NCI-H2029 treated with DMSO at 0.1 percent for 48 hours (cell line): ENCODE measurements around the gene CLASP2.
"Not testable (repeated sequence)": the region's sequence is repeated elsewhere in the genome, so short reads cannot be mapped to it uniquely, and the experiment has no call there.

Source experiments
- DNase-seq: peaks from one replicate; lab custom pipeline; 2025; lab: John Stamatoyannopoulos, UW

The CLASP2 gene

DNA sequence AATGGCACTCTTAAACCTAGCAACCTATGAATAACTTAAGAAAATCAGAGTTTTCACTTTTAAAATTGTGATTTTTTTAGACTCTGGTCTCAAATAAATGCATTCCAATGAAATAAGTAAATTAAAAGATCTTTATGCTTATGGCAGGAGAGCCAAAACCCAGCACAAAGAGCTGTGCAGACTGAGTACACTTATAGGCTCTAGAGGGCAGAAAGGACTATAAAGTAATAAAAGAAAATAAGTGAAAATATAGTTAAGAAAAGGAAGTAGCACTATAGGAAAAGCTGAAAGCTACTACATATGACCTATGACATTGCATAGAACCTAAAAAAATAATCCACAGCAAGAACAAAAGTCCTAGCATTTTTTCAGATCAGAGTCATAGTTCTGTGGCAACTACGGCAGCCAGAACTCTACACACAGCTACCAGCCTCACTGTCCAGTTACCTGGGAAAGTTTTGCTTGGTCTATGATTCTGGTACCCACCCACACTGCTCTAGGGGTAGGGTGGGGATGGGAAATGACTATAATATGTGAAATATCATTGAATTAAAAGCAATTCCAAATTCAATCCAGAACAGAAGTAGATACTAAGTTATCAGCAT lies 30.5 kb downstream of the CLASP2 start:
- DNase-seq: no peak

DNA sequence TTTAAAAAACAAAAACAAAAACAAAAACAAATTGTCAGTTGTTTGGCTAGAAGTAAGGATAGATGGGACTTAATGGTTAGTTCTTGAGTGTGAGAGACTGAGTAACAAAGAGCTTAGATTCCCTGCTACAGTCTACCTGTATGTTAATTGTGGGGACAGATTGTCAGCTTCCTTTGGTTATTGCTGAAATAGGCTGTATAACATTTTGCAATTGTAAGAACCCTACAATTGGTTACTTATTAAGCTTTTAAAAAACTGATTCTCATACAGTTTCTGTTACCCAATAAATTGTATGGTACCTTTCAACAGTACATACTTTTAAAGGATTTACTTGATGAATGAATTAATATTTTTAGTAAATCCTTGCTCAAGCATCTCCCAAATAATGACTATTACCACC lies 35.3 kb downstream of the CLASP2 start:
- no peak for DNase-seq

DNA sequence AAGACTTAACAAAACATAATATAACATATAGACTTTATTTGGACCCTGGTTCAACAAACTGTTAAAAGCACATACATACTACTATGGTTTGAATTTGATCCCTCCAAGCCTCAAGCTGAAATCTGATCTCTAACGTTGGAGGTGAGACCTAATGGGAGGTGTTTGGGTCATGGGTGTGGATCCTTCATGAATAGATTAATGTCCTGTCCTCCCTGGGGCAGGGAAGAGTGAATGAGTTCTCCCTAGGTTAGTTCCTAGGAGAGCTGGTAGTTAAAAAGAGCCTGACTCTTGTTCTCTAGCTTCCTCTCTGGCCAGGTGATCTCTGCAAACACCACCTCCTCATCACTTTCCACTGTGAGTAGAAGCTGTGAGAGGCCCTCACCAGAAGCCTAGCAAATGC lies 36.4 kb downstream of the CLASP2 start:
- no peak for DNase-seq

DNA sequence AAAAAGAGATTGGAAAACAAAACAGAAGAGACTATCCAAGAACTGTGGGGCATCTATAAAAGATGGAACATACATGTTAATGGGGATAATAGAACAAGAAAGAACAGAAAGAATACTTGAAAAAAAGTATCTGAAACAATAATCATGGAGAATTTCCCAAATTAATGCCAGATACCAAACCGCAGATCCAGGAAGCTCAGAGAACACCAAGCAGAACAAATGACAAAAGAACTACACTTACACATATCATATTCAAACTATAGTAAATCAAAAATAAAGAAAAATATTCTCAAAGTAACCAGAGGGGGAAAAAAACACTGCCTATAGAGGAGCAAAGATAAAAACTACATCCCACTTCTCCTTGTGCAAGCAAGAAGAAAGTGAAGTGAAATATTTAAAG lies 40.0 kb downstream of the CLASP2 start:
- DNase-seq: no peak

DNA sequence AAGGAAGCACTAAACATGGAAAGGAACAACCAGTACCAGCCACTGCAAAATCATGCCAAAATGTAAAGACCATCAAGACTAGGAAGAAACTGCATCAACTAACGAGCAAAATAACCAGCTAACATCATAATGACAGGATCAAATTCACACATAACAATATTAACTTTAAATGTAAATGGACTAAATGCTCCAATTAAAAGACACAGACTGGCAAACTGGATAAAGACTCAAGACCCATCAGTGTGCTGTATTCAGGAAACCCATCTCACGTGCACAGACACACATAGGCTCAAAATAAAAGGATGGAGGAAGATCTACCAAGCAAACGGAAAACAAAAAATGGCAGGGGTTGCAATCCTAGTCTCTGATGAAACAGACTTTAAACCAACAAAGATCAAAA lies 44.6 kb downstream of the CLASP2 start:
- not testable (repeated sequence) for DNase-seq

DNA sequence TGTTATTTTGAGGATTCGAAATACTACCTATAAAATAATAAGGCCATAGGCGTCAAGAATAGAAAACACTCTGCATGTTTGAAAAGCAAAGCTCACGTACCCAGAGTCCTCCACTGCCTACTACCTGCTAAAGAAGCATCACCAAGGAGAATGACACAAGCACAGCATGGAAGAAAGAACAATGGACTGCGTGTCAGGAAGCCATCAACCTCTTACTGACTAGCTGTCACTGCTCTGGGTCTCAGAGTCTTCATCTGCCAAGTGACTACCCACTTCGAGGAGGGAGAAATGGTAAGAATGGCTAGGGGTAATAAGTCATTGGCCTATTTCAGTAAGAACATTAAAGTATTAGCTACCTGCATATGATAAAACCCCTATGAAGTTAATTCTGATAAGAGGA lies 49.4 kb downstream of the CLASP2 start:
- DNase-seq: no peak

DNA sequence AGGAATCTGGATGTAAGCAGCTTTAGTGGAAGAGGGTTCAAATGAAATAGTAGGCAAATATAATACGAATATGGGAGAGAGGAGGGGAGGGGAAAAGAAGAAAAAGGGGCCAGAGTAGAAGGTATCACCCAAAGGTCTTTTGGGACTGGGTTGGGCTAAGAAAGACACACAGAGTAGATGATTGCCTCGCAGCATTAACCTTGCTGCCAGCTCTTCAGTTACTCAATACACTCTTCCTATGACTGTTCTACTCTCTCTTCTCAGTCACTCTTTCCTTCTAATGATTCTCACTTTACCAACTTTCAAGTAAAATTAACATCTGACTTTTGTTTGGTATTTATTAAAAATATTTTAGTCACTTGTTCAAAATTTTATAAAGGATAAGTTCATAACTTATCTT lies 52.8 kb downstream of the CLASP2 start:
- DNase-seq: no peak

DNA sequence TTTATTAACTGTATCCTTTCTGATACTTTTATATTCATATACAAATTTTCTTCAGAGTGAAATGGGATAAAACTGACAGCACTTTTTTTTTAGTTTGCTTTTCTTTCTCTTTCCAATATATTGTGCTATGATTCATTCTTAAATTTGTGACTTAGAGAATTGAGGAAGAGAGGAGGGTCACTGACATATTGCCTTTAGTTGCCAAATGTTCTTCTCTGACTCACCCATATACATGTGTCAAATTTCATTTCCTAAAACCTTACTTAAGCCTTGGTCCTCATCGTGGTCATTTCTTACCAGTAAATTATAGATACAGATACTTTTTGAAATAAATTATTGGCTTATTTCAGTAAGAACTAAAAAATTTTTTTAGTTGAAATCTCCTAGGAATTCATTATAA lies 53.9 kb downstream of the CLASP2 start:
- DNase-seq: no peak

DNA sequence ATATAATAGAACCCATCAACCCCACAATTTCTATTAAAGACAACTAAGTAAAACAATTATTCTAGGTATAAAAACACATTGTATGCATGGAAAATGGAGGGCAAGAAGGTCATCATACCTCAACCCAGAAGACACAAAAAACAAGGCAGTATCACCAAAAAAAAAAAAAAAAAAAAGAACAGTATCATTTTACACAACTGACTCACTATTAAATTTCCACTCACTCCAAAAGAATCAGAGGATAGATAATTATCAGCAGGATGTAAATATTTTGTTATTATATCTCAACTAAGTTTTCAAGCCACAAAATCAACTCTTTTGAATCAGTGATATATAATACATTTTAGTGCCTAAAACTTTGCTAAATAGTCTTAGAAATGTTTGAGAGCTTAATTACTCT lies 55.0 kb downstream of the CLASP2 start:
- DNase-seq: no peak

DNA sequence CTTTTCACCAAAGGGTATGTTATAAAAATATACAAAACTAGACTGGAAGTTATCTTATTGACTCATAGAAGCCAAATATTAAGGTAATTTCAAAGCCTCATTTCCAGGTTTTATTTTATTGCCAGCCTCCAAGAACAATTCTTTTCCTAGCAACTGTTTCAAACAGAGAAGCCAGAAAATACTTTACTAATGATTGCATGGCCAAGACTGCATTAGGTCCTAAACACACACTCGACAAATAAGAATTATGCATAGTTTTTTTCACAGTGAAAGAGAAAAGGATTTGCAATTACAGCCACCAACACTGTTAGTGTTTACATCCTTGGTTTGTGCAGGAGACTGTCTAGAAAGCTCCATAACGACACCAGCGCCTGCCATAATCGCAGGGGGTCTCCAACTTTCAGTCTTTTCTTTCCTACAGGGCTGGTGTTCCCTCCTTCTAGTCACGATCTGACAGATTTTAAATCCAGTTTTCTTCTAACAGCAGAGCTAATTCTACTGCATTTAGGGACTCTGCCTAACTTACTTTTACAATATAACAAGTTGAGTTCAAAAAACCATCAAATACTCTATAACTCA lies 58.1 kb downstream of the CLASP2 start:
- DNase-seq: no peak

DNA sequence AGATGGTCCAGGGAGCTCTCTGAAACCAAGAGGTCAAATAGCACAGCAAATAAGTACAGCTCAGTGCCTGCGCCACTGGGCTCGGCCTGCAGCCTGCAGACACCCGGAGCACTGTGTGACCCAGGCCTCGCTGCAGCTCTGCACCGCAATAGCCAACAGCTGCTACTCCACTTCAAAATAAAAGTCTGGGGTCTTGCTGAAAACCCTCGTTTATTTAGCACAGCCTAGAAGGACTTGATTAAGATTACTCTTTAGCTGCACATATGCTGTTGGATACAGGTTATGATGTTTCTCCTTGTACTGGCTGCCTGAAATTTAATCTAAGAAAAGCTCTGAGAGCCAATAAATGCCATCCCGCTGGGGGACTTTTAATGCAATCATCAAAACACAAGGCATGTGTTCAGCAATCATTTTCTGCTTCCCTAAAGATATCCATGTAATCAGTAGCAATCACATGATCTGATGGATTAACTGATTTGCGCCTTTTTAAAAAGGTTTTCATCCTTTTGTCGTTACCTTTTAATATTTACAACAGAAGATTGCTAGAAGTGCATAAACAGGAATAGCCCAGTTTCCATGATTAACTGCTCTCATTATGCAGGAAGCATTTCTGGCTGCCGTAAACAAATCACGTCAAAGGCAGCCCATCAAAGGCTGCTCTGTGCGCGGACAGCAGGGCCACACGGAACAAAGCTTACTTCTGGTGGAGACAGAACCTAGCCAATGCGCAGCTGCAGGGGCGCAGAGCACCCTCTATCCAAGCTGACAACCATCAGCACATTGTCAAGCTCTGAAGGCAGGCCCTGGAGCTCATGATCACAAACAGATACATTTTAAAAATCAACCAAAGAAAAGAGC lies 58.8 kb downstream of the CLASP2 start:
- DNase-seq: peak; percentile 91

DNA sequence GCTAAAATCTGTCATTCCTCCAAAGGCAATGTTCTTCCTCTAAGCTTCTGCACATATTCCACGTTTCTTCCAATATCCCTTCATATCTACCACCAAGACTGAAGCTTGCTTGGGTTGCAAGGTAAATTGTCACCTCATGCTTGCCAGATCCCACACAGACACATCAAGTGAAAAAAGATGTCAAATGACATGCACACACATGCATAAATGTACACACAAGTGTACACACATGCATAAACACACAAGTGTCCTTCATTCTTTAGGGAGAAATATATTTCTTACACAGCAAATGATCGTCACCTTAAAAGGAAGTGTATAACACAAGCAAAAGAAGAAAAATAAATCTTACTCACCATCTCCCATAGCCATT lies 59.4 kb downstream of the CLASP2 start:
- DNase-seq: peak; percentile 60

DNA sequence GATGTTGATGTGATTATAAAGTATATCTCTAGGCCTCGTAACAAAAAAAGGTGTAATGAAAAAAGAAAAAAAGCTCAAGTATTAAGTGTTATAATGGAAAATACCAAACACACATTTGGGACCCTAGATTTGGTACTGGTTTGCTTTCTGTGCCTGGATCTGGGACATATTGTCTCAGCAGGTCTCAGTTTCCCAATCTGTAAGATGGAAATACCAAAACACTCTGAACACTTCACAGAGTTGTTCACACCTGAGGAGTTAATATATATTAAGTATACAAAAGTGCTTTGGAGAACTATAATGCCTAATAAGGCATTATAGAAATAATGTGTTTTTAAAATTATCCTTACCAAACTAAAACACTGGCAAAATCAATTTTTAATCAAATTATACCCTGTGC lies 60.0 kb downstream of the CLASP2 start:
- DNase-seq: no peak

DNA sequence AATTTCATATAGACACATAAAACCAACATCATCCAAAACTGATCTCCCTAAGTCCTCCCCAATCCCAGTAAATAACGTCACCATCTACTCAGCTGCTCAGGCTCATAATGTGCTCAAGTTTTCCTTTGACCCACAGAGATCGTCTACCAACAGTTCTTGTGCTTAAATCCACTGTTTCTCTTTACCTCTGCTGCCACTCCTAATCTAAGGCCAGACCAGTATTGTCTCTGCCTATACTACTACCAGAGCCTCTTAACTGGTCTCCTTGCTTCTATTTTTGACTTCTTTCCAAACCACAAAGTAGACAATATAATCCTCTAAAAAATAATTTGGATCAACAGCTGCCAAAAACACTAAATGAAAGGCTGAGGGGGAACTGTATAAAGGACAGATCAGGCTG lies 65.3 kb downstream of the CLASP2 start:
- DNase-seq: peak; percentile 81

DNA sequence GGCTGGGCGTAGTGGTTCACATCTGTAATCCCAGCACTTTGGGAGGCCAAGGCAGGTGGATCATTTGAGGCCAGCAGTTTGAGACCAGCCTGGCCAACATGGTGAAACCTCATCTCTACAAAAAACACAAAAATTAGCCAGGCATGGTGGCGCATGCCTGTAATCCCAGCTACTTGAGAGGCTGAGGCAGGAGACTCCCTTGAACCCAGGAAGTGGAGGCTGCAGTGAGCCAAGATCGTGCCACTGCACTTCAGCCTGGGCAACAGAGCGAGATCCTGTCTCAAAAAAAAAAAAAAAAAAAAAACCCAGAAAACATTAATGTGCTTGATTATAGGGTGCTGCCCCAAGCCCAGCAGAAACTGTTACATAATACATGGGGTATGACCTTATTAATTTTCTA lies 67.0 kb downstream of the CLASP2 start:
- not testable (repeated sequence) for DNase-seq

DNA sequence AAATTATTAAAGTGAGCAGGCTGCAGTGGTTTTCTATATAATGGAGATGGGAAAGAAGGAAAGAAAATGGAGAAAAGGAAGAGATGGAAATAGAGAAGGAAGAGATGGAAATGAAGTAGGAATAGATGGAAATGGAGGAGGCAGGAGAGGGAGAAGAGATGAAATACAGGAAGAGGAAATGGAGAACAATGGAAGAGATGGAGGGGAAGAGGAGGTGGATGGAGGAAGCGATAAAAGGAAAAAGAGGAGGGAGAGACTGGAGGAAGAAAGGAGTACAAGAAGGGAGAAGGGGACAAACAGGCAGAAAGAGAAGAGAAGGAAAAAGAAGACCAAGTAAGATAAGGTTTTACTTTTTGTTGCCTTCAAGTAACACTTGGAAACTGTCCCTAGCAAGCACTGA lies 67.6 kb downstream of the CLASP2 start:
- DNase-seq: no peak

DNA sequence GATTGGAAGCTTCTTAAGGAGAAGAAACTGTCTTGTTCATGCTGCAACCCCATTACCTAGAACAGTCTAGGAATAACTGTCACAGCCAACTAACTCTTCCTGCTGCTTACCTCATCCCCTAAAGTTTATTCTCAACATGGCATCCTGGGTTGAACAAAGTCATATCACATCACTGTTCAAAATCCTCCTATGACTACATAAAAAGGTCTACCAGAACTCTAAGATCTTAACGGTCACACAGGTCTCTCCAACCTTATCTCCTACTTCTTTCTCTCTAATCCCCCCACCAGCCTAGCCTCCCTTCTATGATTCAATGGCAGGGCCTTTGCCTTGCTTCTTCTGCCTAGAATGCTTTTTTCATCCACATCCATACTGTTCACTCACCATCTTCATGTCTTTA lies 69.3 kb downstream of the CLASP2 start:
- no peak for DNase-seq

DNA sequence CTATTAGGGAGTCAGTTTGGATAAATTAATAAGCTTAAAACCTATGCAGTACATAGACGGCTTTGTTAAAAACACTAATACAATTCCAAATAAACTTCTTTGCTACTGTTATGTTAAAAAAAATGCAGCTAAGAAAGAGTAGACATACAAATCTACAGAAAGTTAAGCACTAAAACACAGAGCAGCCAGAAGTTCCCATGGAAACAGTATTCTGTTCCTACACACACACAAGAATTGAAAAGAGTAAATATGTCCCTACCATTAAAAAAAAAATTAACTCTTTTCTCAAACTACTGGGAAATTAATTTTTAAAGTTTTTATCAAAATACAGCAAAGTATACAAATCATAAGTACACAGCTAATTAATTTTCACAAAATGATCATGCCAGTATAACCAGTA lies 71.6 kb downstream of the CLASP2 start:
- DNase-seq: no peak

DNA sequence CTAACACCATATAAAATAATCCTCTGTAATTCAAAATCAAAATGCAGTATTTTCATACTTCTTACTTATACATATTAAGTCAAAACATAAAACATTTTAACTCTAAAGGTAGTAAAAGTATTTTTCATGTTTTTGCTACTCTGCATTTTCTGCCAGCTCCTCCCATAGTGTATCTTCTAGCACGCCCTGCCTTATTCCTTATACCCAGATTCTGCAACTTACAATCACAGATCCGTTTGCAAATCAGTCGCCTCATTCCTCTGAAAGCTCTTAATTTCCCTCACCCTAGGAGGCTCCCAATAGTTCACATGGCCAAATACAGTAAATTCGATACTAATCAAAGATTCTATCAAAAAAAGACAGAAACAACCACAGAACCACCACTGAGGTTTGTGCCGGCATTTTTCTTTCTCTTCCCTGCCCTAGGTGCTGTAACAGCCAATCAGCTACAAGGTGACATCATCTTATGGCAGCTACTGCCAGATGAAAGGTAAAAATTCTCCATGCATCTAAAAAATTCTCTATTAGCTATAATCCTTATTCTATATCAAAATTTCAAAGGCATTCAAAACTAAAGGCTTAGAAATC lies 72.9 kb downstream of the CLASP2 start:
- DNase-seq: peak; percentile 75

DNA sequence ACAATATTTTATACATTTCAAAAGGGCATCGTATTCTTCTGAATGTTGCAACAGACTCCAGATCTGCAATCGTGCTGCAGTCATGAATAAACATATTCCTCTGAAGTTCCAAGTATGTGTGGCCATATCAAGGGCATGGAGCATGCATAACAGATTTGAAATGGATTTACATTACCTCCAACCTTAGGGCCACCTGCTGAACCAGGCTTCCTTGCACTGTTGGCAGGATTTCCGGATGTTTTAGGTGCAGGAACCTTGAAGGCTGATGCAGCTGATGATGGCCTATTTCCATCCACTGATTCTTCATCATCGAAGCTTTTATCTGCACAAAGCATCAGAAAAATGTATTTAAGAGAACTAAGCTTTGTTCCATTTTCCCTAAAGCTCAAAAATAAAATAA lies 73.5 kb downstream of the CLASP2 start:
- no peak for DNase-seq

DNA sequence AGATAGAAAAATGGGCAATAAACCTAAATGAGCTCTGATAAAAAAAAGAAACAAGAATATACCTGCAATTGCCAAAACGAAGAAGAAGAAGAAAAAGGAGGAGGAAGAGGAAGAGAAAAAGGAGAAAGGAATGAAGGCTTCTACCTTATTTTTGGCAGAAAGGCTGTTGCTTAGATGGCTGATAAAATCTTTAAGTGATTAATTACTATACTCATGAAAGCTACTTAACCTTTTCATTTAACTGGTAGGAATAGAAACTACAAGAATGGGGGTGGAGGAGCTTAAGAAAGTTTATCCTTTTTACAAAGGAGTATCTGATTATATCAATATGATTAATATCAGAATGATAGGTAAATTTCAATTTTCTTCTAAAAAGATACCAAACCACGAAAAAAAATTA lies 75.2 kb downstream of the CLASP2 start:
- DNase-seq: no peak

DNA sequence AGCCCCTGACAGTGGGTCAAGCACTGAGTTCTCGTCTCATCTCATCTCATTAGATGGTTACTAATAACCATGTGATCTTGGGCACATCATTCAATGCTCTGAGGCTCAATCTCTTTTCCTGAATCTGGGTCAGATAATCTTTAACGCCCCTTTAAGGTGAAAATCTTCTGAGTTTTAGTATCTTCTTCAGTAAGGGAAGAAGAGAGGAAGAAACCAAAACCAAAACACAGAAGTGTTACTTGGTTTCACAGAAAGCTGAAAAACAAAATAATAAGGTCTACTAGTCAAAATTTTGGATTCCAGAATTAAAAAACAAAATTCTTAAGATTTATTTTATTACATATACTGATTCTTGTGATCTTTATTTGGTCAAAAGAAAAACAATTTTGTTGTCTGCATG lies 78.2 kb downstream of the CLASP2 start:
- no peak for DNase-seq

DNA sequence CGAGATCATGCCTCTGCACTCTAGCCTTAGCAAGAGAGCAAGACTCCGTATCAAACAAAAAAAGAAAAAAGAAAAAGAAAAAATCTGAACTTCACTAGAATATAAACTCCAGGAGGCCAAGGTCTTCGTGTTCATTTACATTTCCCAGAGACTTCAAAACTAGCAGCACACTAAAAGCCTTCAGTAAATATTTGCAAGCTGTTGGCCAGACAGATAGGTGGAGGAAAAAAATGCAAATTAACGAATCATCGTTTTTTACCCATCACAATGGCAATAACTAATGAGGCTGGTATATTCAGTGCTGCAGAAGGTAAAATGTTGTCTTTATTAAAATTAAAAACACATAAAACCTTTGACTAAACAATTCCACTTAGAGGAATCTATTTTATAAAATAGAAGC lies 80.6 kb downstream of the CLASP2 start:
- no peak for DNase-seq
